K562 (cell line): ENCODE measurements around the gene COASY.

Experiments used
- BMI1 ChIP-seq: fragments of 150-350 bp; IDR thresholded peaks from 2 replicates; pipeline ENCODE4 v1.6.1; 2014; ENCODE audit warnings: low read length
- HCFC1 ChIP-seq: IDR thresholded peaks from 2 replicates; pipeline ENCODE4 v1.6.1; 2012; ENCODE audit warnings: low read depth, low read length, improper control_type of control experiment
- HDGF ChIP-seq: fragments of 450-650 bp; IDR thresholded peaks from 2 replicates; pipeline ENCODE4 v1.6.1; 2016
- JUN ChIP-seq, 2 experiments: sonication (generic) in 1 of 2; formaldehyde crosslinking in 1 of 2; IDR thresholded peaks; 2 replicates each; pipeline versions ENCODE4 v1.6.1 to v1.8.0; 2012 to 2022; ENCODE audit warnings: borderline replicate concordance in 2 of 2, mild to moderate bottlenecking in 2 of 2, improper control_type of control experiment in 1 of 2, low read depth in 1 of 2, low read length in 1 of 2, missing genetic modification reagents in 1 of 2
- MAFK ChIP-seq: IDR thresholded peaks from 2 replicates; pipeline ENCODE4 v1.6.1; 2011; ENCODE audit warnings: low read length, improper control_type of control experiment
- NR3C1 ChIP-seq: sonication (generic); formaldehyde crosslinking; IDR thresholded peaks from 2 replicates; pipeline ENCODE4 v1.8.1; 2022; ENCODE audit warnings: missing genetic modification reagents
- PML ChIP-seq: IDR thresholded peaks from 2 replicates; pipeline ENCODE4 v1.6.1; 2012; ENCODE audit warnings: low read length, inconsistent platforms
- ZFPM2 ChIP-seq: fragments of 250-450 bp; sonication (Bioruptor Pico); IDR thresholded peaks from 2 replicates; pipeline ENCODE4 v1.5.1; 2022; ENCODE audit warnings: mild to moderate bottlenecking
- TF ChIP-seq, protein P1 (sequence below), 3 experiments: IDR thresholded peaks in 2 of 3; conservative IDR thresholded peaks in 1 of 3; 2 replicates each; pipeline ENCODE4 v1.5.1; 2011 to 2012; ENCODE audit warnings: low read length in 3 of 3, mild to moderate bottlenecking in 3 of 3, control low read depth in 2 of 3, improper control_type of control experiment in 1 of 3, inconsistent platforms in 1 of 3, low read depth in 1 of 3, mixed read lengths in 1 of 3, moderate library complexity in 1 of 3; ENCODE audit not compliant: insufficient read depth in 2 of 3
- TF ChIP-seq, protein P2 (sequence below), 3 experiments: fragments of 200-800 bp in 1 of 3; fragments of 250-450 bp in 1 of 3; fragments of 450-650 bp in 1 of 3; sonication (Bioruptor Pico) in 1 of 3; sonication (Bioruptor generic) in 1 of 3; formaldehyde crosslinking in 1 of 3; IDR thresholded peaks; 2 replicates each; pipeline versions ENCODE4 v1.6.1 to v1.8.0; 2016 to 2022; ENCODE audit warnings: mild to moderate bottlenecking in 2 of 3, missing genetic modification characterization in 2 of 3, missing compliant biosample characterization in 1 of 3, moderate library complexity in 1 of 3

DNA sequence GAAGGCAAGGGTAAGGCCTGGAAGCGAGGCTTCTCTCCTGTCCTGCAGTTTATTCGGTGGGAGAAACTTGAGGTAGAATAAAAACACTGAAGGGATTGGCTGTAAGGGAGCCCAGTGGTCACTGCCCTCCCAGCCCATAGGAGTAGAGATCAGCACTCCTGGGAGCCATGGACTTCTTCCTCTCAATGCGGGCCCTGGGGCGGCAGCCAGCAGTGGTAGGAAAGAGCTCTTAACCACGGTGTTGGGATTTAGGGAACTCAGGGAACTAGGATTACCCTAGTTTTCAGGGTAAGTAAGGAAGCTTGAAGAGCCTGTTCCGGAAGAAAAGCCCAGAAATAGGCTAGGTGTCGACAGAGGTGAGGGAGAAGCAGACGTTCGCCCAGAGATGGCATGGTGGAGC lies 49.7 kb upstream of the COASY start:
- TF ChIP-seq, protein P1, sequence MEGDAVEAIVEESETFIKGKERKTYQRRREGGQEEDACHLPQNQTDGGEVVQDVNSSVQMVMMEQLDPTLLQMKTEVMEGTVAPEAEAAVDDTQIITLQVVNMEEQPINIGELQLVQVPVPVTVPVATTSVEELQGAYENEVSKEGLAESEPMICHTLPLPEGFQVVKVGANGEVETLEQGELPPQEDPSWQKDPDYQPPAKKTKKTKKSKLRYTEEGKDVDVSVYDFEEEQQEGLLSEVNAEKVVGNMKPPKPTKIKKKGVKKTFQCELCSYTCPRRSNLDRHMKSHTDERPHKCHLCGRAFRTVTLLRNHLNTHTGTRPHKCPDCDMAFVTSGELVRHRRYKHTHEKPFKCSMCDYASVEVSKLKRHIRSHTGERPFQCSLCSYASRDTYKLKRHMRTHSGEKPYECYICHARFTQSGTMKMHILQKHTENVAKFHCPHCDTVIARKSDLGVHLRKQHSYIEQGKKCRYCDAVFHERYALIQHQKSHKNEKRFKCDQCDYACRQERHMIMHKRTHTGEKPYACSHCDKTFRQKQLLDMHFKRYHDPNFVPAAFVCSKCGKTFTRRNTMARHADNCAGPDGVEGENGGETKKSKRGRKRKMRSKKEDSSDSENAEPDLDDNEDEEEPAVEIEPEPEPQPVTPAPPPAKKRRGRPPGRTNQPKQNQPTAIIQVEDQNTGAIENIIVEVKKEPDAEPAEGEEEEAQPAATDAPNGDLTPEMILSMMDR (IDR thresholded peaks at IDR 0.05 in 2 of 3, conservative IDR thresholded peaks at IDR 0.05 in 1 of 3; ENCODE audit: insufficient read depth in 2 of 3, low read depth in 1 of 3, low read length in 3 of 3): no peak
- TF ChIP-seq HCFC1 (no peak), BMI1 (no peak), MAFK (no peak), PML (no peak), ZFPM2 (CRISPR knock-in tag) (no peak), JUN (IDR thresholded peaks at IDR 0.05; ENCODE audit: borderline replicate concordance, low read depth, low read length) (no peak), JUN (CRISPR knock-in tag; IDR thresholded peaks at IDR 0.05; ENCODE audit: borderline replicate concordance) (no peak), NR3C1 (CRISPR knock-in tag) (no peak), HDGF (no peak)
- TF ChIP-seq, protein P2, sequence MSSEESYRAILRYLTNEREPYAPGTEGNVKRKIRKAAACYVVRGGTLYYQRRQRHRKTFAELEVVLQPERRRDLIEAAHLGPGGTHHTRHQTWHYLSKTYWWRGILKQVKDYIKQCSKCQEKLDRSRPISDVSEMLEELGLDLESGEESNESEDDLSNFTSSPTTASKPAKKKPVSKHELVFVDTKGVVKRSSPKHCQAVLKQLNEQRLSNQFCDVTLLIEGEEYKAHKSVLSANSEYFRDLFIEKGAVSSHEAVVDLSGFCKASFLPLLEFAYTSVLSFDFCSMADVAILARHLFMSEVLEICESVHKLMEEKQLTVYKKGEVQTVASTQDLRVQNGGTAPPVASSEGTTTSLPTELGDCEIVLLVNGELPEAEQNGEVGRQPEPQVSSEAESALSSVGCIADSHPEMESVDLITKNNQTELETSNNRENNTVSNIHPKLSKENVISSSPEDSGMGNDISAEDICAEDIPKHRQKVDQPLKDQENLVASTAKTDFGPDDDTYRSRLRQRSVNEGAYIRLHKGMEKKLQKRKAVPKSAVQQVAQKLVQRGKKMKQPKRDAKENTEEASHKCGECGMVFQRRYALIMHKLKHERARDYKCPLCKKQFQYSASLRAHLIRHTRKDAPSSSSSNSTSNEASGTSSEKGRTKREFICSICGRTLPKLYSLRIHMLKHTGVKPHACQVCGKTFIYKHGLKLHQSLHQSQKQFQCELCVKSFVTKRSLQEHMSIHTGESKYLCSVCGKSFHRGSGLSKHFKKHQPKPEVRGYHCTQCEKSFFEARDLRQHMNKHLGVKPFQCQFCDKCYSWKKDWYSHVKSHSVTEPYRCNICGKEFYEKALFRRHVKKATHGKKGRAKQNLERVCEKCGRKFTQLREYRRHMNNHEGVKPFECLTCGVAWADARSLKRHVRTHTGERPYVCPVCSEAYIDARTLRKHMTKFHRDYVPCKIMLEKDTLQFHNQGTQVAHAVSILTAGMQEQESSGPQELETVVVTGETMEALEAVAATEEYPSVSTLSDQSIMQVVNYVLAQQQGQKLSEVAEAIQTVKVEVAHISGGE (CRISPR knock-in tag; IDR thresholded peaks at IDR 0.05): no peak
